K562 (cell line): ENCODE data around the gene TSPAN3.

ENCODE experiments used
- BCLAF1 ChIP-seq, 2 experiments: fragments of 450-650 bp in 1 of 2; IDR thresholded peaks; 2 replicates each; pipeline ENCODE4 v1.6.1; 2011 to 2017; ENCODE audit warnings: low read depth in 2 of 2, antibody characterized with exemption in 1 of 2, borderline replicate concordance in 1 of 2, low read length in 1 of 2, mild to moderate bottlenecking in 1 of 2, mixed read lengths in 1 of 2; ENCODE audit not compliant: control insufficient read depth in 1 of 2
- EZH2 ChIP-seq: IDR thresholded peaks from 2 replicates; pipeline ENCODE4 v1.6.1; 2012; ENCODE audit warnings: low read depth, mild to moderate bottlenecking, inconsistent platforms, low read length, borderline replicate concordance
- MAX ChIP-seq: sonication (generic); formaldehyde crosslinking; IDR thresholded peaks from 2 replicates; pipeline ENCODE4 v1.9.0; 2022; ENCODE audit warnings: mild to moderate bottlenecking, missing genetic modification reagents
- POLR2A ChIP-seq: fragments of 450-650 bp; conservative IDR thresholded peaks from 2 replicates; pipeline ENCODE4 v1.6.1; 2016
- TEAD1 ChIP-seq, 2 experiments: fragments of 450-650 bp in 1 of 2; sonication (generic) in 1 of 2; formaldehyde crosslinking; IDR thresholded peaks; 2 replicates each; pipeline versions ENCODE4 v1.4.0 to v1.8.0; 2020 to 2022; ENCODE audit warnings: mild to moderate bottlenecking in 2 of 2, missing genetic modification reagents in 1 of 2
- THAP7 ChIP-seq: fragments of 250-450 bp; sonication (Bioruptor Pico); IDR thresholded peaks from 2 replicates; pipeline ENCODE4 v1.5.0; 2021
- THRA ChIP-seq: fragments of 450-650 bp; IDR thresholded peaks from 2 replicates; pipeline ENCODE4 v1.6.1; 2017; ENCODE audit warnings: mild to moderate bottlenecking, moderate library complexity
- U2AF1 ChIP-seq: fragments of 200-400 bp; formaldehyde crosslinking; optimal IDR thresholded peaks from 2 replicates; pipeline ENCODE3; 2017; ENCODE audit warnings: mild to moderate bottlenecking, low read depth, low read length, moderate library complexity
- USF2 ChIP-seq: sonication (generic); formaldehyde crosslinking; IDR thresholded peaks from 2 replicates; pipeline ENCODE4 v1.5.0; 2020; ENCODE audit warnings: missing genetic modification reagents
- ZBTB17 ChIP-seq: fragments of 450-650 bp; formaldehyde crosslinking; IDR thresholded peaks from 2 replicates; pipeline ENCODE4 v1.4.0; 2020; ENCODE audit warnings: mild to moderate bottlenecking
- ZFP36 ChIP-seq: fragments of 150-350 bp; IDR thresholded peaks from 2 replicates; pipeline ENCODE4 v1.6.1; 2018; ENCODE audit warnings: low read length, low read depth; ENCODE audit not compliant: partially characterized antibody
- ZNF407 ChIP-seq: fragments of 450-650 bp; IDR thresholded peaks from 2 replicates; pipeline ENCODE4 v1.6.1; 2016; ENCODE audit warnings: low read depth
- ZNF444 ChIP-seq: fragments of 250-450 bp; sonication (Bioruptor Pico); IDR thresholded peaks from 2 replicates; pipeline ENCODE4 v1.4.0; 2020; ENCODE audit warnings: mild to moderate bottlenecking, moderate library complexity

GRCh38 chr15:77091097-77091496 is 20.2 kb upstream of the TSPAN3 start:
- TF ChIP-seq TEAD1 (CRISPR knock-in tag; IDR thresholded peaks at IDR 0.05) (no peak), ZNF407 (no peak), ZNF444 (CRISPR knock-in tag) (no peak), MAX (CRISPR knock-in tag) (no peak), USF2 (CRISPR knock-in tag) (no peak), THAP7 (CRISPR knock-in tag) (no peak), BCLAF1 (IDR thresholded peaks at IDR 0.05; ENCODE audit: borderline replicate concordance in 1 of 2, control insufficient read depth in 1 of 2, low read depth in 2 of 2, low read length in 1 of 2) (no peak), ZFP36 (no peak), ZBTB17 (CRISPR knock-in tag) (no peak), POLR2A (no peak), EZH2 (no peak), U2AF1 (no peak), THRA (no peak)
